ENCODE measurements around the gene GALT.

Gene GALT

GRCh38 chr9:34646211-34647083 lies at the start of gene GALT:
Gene GALT, plus strand, starts transcription at chr9:34646675. Its CDS starts 30 bp downstream, at chr9:34646705.
- H3K4me3 ChIP-seq (ENCODE audit: low read length) = peak within 1 kb of the TSS; percentile 77
- H3K27ac ChIP-seq (ENCODE audit: low read depth, low read length) = peak within 1 kb of the TSS; percentile 84
- peaks cover 21% of the 10 kb centered on the region for H3K4me1 ChIP-seq (ENCODE audit: control insufficient read depth, insufficient read depth, low read length)
- peak within 1 kb of the TSS; percentile 36 for H3K9ac ChIP-seq (ENCODE audit: low read length)
- no peaks in the 10 kb centered on the region for H3K27me3 ChIP-seq (ENCODE audit: control insufficient read depth, insufficient read depth, low read length)
- peaks cover 14% of the 10 kb centered on the region for H3K36me3 ChIP-seq (ENCODE audit: control insufficient read depth, insufficient read depth, low read length)

- no peaks in the 10 kb centered on the region for H3K36me3 ChIP-seq (ENCODE audit: control insufficient read depth, insufficient read depth, low read length)
- no peak overlapping the region for H3K9ac ChIP-seq (ENCODE audit: low read length)
- no peaks in the 10 kb centered on the region for H3K4me1 ChIP-seq (ENCODE audit: control insufficient read depth, insufficient read depth, low read length)
- no peak overlapping the region for H3K4me3 ChIP-seq (ENCODE audit: low read length)
- H3K27me3 ChIP-seq (ENCODE audit: control insufficient read depth, insufficient read depth, low read length) = no peaks in the 10 kb centered on the region
- no peak overlapping the region for H3K27ac ChIP-seq (ENCODE audit: low read depth, low read length)
Observed at GRCh38 chr9:34599546-34599945, 46.9 kb upstream of the GALT start.

GRCh38 chr9:34600908-34601307 lies 45.6 kb upstream of the GALT start:
- H3K9ac ChIP-seq (ENCODE audit: low read length) = no peak overlapping the region

DNA sequence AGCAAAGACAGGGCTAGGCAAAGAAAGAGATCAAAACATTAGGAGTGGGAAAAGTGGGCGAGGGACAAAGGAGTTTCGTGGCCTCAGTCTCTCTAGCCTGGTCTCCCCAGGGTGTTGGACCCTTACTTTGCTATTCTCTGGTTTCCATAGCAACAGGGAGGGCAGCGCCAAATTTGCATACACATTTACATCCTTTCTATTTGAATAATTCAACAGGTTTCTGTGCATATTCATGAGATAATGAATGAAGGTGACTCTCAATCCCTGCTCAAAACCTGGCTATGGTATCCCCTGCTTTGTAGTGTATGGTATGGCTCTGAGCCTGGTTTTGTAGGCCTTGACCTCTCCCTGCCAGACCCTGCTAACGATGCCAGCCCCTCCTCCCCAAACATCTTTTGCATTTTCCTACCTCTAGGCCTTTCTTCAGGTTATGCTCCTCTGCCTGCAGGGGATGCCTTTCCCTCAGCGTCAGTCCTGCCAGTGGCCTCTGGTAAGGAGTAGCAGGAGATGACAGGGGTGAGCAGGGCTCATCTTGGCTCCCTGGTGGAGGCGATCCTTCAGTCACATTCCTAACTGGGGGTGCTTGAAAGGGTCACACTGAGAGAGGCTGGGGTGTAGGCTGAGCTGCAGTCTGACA lies 44.4 kb upstream of the GALT start:
- H3K27ac ChIP-seq (ENCODE audit: low read depth, low read length) = no peak overlapping the region
- no peak overlapping the region for H3K4me3 ChIP-seq (ENCODE audit: low read length)
- no peak overlapping the region for H3K9ac ChIP-seq (ENCODE audit: low read length)
- no peaks in the 10 kb centered on the region for H3K4me1 ChIP-seq (ENCODE audit: control insufficient read depth, insufficient read depth, low read length)
- no peaks in the 10 kb centered on the region for H3K27me3 ChIP-seq (ENCODE audit: control insufficient read depth, insufficient read depth, low read length)
- H3K36me3 ChIP-seq (ENCODE audit: control insufficient read depth, insufficient read depth, low read length) = no peaks in the 10 kb centered on the region

More at GRCh38 chr9:34600908-34601307, 45.6 kb upstream of the GALT start:
- H3K4me3 ChIP-seq (ENCODE audit: low read length) = no peak overlapping the region
- H3K4me1 ChIP-seq (ENCODE audit: control insufficient read depth, insufficient read depth, low read length) = no peaks in the 10 kb centered on the region
- H3K36me3 ChIP-seq (ENCODE audit: control insufficient read depth, insufficient read depth, low read length) = no peaks in the 10 kb centered on the region
- H3K27me3 ChIP-seq (ENCODE audit: control insufficient read depth, insufficient read depth, low read length) = no peaks in the 10 kb centered on the region
- H3K27ac ChIP-seq (ENCODE audit: low read depth, low read length) = no peak overlapping the region

DNA sequence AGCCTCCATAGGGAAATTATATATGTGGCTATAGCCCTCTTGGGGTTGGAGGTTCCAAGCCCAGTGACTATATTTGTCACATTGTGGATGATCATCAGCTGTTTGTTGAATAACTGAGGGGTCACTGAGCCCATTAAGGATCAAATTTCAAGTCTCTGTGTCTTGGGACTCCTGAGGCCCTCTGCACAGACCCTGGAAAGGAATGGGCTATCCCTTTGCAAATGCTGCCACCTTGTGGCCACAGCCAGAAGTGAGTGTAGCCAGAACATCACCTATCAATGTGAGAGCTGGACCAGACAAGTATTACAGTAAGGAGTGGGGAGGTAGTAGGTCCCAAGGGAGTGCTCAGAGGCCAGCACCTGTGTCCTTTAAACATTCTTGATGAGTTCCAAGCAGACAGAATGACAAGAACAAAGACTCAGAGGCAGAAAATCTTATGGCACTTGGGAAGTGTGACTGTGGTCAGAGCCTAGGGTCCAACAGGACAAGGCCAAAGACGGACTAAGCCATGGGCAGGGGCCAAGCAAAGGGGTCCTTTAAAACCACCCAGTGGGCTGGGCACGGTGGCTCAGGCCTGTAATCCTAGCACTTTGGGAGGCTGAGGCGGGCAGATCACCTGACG lies 42.8 kb upstream of the GALT start:
- Histone ChIP-seq H3K27me3 (ENCODE audit: control insufficient read depth, insufficient read depth, low read length) (no peaks in the 10 kb centered on the region), H3K4me3 (ENCODE audit: low read length) (no peak overlapping the region)

DNA sequence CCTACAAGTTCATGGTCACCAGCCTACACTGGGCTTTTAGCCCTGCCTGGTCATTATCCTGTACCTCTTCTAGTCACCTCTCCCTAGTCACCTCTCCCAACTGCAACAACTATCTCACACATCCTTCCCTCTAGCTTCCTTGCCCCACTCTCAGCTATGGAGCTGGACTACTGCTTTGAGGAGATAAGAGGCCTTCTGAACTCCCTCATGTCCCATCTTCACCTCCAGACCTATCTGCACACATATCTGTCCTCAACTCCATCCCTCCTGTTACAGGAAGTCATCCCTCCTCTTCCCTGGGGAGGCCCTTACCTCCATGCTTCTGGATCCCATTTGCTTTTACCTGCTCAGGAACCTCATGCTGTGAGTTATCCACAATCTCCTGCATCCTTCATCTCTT lies 40.3 kb upstream of the GALT start:
- Histone ChIP-seq H3K27me3 (ENCODE audit: control insufficient read depth, insufficient read depth, low read length) (no peaks in the 10 kb centered on the region), H3K36me3 (ENCODE audit: control insufficient read depth, insufficient read depth, low read length) (no peaks in the 10 kb centered on the region), H3K4me1 (ENCODE audit: control insufficient read depth, insufficient read depth, low read length) (no peaks in the 10 kb centered on the region), H3K4me3 (ENCODE audit: low read length) (no peak overlapping the region), H3K27ac (ENCODE audit: low read depth, low read length) (no peak overlapping the region), H3K9ac (ENCODE audit: low read length) (no peak overlapping the region)

More for the DNA sequence above, 42.8 kb upstream of the GALT start:
- H3K36me3 ChIP-seq (ENCODE audit: control insufficient read depth, insufficient read depth, low read length) = no peaks in the 10 kb centered on the region
- no peaks in the 10 kb centered on the region for H3K4me1 ChIP-seq (ENCODE audit: control insufficient read depth, insufficient read depth, low read length)
- no peak overlapping the region for H3K27ac ChIP-seq (ENCODE audit: low read depth, low read length)
- no peak overlapping the region for H3K9ac ChIP-seq (ENCODE audit: low read length)

DNA sequence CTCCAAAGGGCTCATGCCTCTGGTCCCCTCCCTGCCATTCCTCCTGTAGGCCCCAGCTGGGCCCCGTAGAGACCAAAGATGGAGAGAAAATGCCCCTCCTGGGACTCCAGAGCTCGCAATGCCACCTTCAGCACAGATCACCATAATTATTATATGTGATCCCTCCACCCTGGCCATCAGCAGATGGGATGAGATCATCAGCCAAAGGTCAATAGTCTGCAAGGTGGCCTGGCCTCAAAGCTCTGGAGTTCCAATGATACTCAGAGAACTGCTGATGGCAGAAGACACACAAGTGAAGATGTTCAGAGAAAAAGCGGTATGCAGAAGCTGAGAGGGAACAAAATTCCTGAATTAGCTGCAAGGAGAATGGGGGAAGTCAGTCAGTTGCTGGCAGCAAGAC lies 39.6 kb upstream of the GALT start:
- H3K4me1 ChIP-seq (ENCODE audit: control insufficient read depth, insufficient read depth, low read length) = no peaks in the 10 kb centered on the region

GRCh38 chr9:34607331-34607730 lies 39.1 kb upstream of the GALT start:
- H3K27me3 ChIP-seq (ENCODE audit: control insufficient read depth, insufficient read depth, low read length) = no peaks in the 10 kb centered on the region
- H3K27ac ChIP-seq (ENCODE audit: low read depth, low read length) = no peak overlapping the region
- no peak overlapping the region for H3K9ac ChIP-seq (ENCODE audit: low read length)
- H3K4me1 ChIP-seq (ENCODE audit: control insufficient read depth, insufficient read depth, low read length) = peaks cover 2% of the 10 kb centered on the region
- no peak overlapping the region for H3K4me3 ChIP-seq (ENCODE audit: low read length)
- no peaks in the 10 kb centered on the region for H3K36me3 ChIP-seq (ENCODE audit: control insufficient read depth, insufficient read depth, low read length)

More for the DNA sequence above, 39.6 kb upstream of the GALT start:
- Histone ChIP-seq H3K27ac (ENCODE audit: low read depth, low read length) (no peak overlapping the region), H3K36me3 (ENCODE audit: control insufficient read depth, insufficient read depth, low read length) (no peaks in the 10 kb centered on the region), H3K4me3 (ENCODE audit: low read length) (no peak overlapping the region), H3K27me3 (ENCODE audit: control insufficient read depth, insufficient read depth, low read length) (no peaks in the 10 kb centered on the region), H3K9ac (ENCODE audit: low read length) (no peak overlapping the region)

GRCh38 chr9:34610434-34611206 lies 35.9 kb upstream of the GALT start:
- Histone ChIP-seq H3K9ac (ENCODE audit: low read length) (no peak overlapping the region), H3K27me3 (ENCODE audit: control insufficient read depth, insufficient read depth, low read length) (no peaks in the 10 kb centered on the region), H3K27ac (ENCODE audit: low read depth, low read length) (no peak overlapping the region), H3K36me3 (ENCODE audit: control insufficient read depth, insufficient read depth, low read length) (peaks cover 8% of the 10 kb centered on the region), H3K4me1 (ENCODE audit: control insufficient read depth, insufficient read depth, low read length) (peaks cover 6% of the 10 kb centered on the region), H3K4me3 (ENCODE audit: low read length) (peak overlapping the region; percentile 83)

- Histone ChIP-seq H3K36me3 (ENCODE audit: control insufficient read depth, insufficient read depth, low read length) (peaks cover 13% of the 10 kb centered on the region), H3K9ac (ENCODE audit: low read length) (peak overlapping the region; percentile 83), H3K27me3 (ENCODE audit: control insufficient read depth, insufficient read depth, low read length) (no peaks in the 10 kb centered on the region), H3K4me1 (ENCODE audit: control insufficient read depth, insufficient read depth, low read length) (peaks cover 6% of the 10 kb centered on the region), H3K27ac (ENCODE audit: low read depth, low read length) (peak overlapping the region; percentile 82), H3K4me3 (ENCODE audit: low read length) (peak overlapping the region; percentile 83)
Observed at GRCh38 chr9:34611251-34611810, 35.1 kb upstream of the GALT start.

- H3K9ac ChIP-seq (ENCODE audit: low read length) = peak within 1 kb of the TSS; percentile 83
- peaks cover 6% of the 10 kb centered on the region for H3K4me1 ChIP-seq (ENCODE audit: control insufficient read depth, insufficient read depth, low read length)
- peak within 1 kb of the TSS; percentile 93 for H3K4me3 ChIP-seq (ENCODE audit: low read length)
- peak within 1 kb of the TSS; percentile 82 for H3K27ac ChIP-seq (ENCODE audit: low read depth, low read length)
- H3K36me3 ChIP-seq (ENCODE audit: control insufficient read depth, insufficient read depth, low read length) = peaks cover 20% of the 10 kb centered on the region
- no peaks in the 10 kb centered on the region for H3K27me3 ChIP-seq (ENCODE audit: control insufficient read depth, insufficient read depth, low read length)
Observed at GRCh38 chr9:34611811-34612787, 34.4 kb upstream of the GALT start, which contains the start of gene RPP25L. Gene RPP25L, minus strand, starts transcription at chr9:34612097. Its CDS starts 801 bp downstream, at chr9:34611296.
